HG02970 (cell line): ENCODE measurements around the gene GNA12.

Source experiments
- ATAC-seq: cut with Tn5 transposase; IDR thresholded peaks from one replicate; pipeline ENCODE4 v1.9.1; 2021; ENCODE audit warnings: mild to moderate bottlenecking, moderate library complexity, moderate number of reproducible peaks; ENCODE audit not compliant: unreplicated experiment, low FRiP score

GNA12 gene

GRCh38 chr7:2719007-2719406 lies 125.1 kb downstream of the GNA12 start:
- no peak for ATAC-seq

- no peak for ATAC-seq
Observed at GRCh38 chr7:2718296-2718965, 125.7 kb downstream of the GNA12 start.

GRCh38 chr7:2717293-2718261 lies 126.5 kb downstream of the GNA12 start:
- no peak for ATAC-seq

GRCh38 chr7:2716906-2717292 lies 127.2 kb downstream of the GNA12 start:
- ATAC-seq = no peak

GRCh38 chr7:2716488-2716887 lies 127.6 kb downstream of the GNA12 start:
- no peak for ATAC-seq

- no peak for ATAC-seq
Observed at GRCh38 chr7:2715341-2716231, 128.5 kb downstream of the GNA12 start.

- ATAC-seq = no peak
Observed at GRCh38 chr7:2714636-2715035, 129.5 kb downstream of the GNA12 start.

GRCh38 chr7:2713978-2714377 lies 130.1 kb downstream of the GNA12 start:
- no peak for ATAC-seq

GRCh38 chr7:2713370-2713769 lies 130.7 kb downstream of the GNA12 start:
- ATAC-seq = no peak

GRCh38 chr7:2711895-2712675 lies 132.0 kb downstream of the GNA12 start:
- ATAC-seq = no peak

- no peak for ATAC-seq
Observed at GRCh38 chr7:2710901-2711551, 133.1 kb downstream of the GNA12 start.

- ATAC-seq = no peak
Observed at GRCh38 chr7:2710286-2710655, 133.8 kb downstream of the GNA12 start.

- ATAC-seq = peak; percentile 73
Observed at GRCh38 chr7:2709553-2710285, 134.4 kb downstream of the GNA12 start.

GRCh38 chr7:2708547-2709310 lies 135.4 kb downstream of the GNA12 start:
- ATAC-seq = no peak

GRCh38 chr7:2708041-2708440 lies 136.1 kb downstream of the GNA12 start:
- ATAC-seq = no peak

GRCh38 chr7:2707481-2707880 lies 136.6 kb downstream of the GNA12 start:
- ATAC-seq = no peak

- ATAC-seq = no peak
Observed at GRCh38 chr7:2706685-2707126, 137.4 kb downstream of the GNA12 start.
